Islet precursor cell (in vitro differentiated cells): Measurements from ENCODE around the gene G6PD.
"Not testable (repeated sequence)": the region's sequence is repeated elsewhere in the genome, so short reads cannot be mapped to it uniquely, and the experiment has no call there.

Source experiments
- DNase-seq: peaks from one replicate; pipeline ENCODE4 v3.0.0-alpha.2; 2018

The G6PD gene

GRCh38 chrX:154546354-154547244 is at the start of gene G6PD:
Gene G6PD (minus strand): TSS chrX:154546846. CDS start chrX:154546155, 691 bp downstream.
- DNase-seq: no peak

DNA sequence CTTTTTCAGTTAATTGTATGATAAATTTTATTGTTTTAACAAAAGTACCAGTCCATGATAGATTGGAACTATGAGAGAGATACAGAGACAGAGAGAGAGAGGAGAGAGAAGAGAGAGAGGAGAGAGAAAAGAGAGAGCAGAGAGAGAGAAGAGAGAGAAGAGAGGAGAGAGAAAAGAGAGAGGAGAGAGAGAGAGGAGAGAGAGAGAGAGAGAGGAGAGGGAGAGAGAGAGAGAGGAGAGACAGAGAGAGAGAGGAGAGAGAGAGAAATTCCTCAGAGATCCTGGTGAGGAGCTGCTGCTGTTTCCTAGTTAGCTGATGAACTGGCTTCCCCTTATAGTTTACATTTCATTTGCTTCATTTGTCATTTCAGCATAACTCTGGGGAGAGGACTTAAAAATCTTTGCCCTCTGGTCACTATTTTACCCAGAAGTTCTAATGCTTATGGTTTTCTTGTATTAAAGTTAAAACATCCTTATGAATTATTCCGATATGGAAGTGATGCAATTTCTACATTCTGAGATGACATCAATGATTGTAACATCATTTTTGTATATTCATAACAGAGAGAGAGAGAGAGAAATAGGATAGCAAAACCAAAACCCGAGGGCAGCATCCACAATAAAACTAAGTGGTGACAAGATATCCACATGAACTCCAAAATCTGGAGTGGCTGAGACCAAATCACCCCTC is 49.1 kb upstream of the G6PD start:
- no peak for DNase-seq

- no peak for DNase-seq
Observed at GRCh38 chrX:154594491-154594890, 47.8 kb upstream of the G6PD start.

DNA sequence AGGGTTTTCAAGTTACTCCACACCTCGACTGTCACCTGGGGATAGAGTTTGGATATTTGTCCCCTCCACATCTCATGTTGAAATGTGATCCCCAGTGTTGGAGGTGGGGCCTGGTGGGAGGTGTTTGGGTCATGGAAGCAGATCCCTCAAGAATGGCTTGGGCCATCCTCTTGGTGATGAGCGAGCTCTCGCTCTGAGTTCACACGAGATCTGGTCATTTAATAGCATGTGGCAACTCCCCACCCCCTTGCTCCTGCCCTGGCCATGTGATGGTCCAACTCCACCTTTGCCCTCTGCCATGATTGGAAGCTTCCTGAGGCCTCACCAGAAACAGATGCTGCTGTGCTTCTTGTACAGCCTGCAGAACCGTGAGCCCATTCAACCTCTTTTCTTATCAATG is 46.6 kb upstream of the G6PD start:
- no peak for DNase-seq

DNA sequence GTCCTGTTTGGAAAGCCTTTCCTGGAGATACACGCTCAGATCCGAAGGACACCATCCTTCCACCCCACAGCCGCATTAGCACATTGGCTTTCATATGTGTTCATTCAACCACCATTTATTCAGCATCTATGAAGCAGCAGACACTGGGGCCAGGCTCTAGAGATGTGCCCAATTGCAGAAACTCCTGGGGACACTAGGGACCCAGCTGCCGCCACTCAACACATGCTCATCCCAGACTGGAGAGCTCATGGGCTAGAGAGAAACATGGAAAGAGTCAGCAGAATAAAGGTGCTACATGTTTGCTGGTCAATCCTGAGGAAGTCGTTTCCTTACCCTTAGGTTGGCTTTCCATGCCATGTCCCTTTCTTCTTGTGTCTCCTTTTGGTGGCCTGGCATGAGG is 45.9 kb upstream of the G6PD start:
- DNase-seq: no peak

DNA sequence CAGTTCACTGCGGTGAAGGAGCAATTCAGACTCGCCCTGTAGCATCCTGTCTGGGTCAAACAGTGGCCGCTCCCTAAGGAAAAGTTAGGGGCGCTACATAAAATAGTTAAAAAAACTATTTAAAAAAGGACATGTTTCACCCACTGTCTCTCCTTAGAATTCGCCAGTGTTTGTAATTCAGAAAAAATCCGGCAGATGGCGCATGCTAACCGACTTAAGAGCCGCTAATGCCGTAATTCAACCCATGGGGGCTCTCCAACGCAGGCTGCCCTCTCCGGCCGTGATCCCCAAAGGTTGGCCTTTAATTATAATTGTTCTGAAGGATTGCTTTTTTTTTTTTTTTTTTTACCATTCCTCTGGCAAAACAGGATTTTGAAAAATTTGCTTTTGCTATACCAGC is 43.8 kb upstream of the G6PD start:
- DNase-seq: not testable (repeated sequence)

DNA sequence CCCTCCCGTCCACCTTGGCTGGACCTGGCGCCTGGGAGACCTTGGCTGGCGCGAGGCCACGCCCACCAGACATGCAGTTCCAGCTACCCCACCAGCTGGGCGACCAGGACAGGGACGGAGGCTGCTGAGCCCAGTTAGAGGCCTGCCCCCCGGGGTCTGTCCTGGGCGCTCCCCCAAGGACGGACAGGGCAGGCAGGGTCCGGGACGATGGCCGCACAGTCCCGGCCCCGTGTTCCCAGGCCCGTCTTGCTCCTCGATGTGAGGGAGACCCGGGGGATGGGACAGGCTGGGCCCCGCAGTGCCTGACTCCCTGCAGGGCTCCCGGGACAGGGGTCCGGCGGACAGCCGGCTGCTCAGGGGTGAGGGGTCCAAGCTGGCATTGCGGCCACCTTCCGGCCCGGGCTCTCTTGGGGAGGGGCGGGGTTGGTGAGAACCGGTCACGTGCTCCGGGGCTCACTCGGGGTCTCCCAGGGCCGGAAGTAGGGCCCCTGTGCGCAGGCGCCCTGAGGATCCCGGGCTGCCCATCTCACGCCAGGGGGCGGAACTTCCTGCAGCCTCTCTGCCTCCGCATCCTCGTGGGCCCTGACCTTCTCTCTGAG is 38.0 kb upstream of the G6PD start, which contains the start of gene CTAG1A:
TSS of gene CTAG1A (plus strand) at position 549 of the 599 bp plus-strand sequence. CDS start 74 bp downstream, outside the sequence.
- DNase-seq: not testable (repeated sequence)

GRCh38 chrX:154582994-154583393 is 36.3 kb upstream of the G6PD start:
- not testable (repeated sequence) for DNase-seq

- not testable (repeated sequence) for DNase-seq
Observed at GRCh38 chrX:154575076-154575475, 28.4 kb upstream of the G6PD start.

DNA sequence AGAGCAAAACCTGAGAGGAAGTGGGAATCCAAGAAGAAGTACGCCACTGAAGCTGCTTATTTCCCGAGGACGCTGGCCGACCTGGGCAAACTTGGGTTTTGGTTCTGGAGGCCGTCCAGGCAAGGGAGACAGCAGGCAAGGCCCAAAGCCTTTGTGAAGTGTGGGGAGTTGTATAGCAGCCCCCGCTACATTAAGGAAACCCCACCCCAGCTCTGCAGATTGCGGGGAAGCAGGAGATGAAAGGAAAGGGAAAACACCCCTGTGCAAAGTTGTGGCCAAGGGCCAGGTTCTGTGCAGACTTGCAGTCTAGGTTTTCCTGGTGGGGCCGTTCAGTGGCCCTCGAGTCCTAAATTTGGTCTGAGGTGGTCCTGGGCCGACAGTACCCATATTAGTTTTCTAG is 26.4 kb upstream of the G6PD start:
- not testable (repeated sequence) for DNase-seq

GRCh38 chrX:154570361-154570760 is 23.7 kb upstream of the G6PD start:
- not testable (repeated sequence) for DNase-seq

GRCh38 chrX:154562295-154562694 is 15.6 kb upstream of the G6PD start:
- not testable (repeated sequence) for DNase-seq

GRCh38 chrX:154560326-154560725 is 13.7 kb upstream of the G6PD start:
- not testable (repeated sequence) for DNase-seq

GRCh38 chrX:154558896-154559295 is 12.2 kb upstream of the G6PD start:
- DNase-seq: not testable (repeated sequence)

DNA sequence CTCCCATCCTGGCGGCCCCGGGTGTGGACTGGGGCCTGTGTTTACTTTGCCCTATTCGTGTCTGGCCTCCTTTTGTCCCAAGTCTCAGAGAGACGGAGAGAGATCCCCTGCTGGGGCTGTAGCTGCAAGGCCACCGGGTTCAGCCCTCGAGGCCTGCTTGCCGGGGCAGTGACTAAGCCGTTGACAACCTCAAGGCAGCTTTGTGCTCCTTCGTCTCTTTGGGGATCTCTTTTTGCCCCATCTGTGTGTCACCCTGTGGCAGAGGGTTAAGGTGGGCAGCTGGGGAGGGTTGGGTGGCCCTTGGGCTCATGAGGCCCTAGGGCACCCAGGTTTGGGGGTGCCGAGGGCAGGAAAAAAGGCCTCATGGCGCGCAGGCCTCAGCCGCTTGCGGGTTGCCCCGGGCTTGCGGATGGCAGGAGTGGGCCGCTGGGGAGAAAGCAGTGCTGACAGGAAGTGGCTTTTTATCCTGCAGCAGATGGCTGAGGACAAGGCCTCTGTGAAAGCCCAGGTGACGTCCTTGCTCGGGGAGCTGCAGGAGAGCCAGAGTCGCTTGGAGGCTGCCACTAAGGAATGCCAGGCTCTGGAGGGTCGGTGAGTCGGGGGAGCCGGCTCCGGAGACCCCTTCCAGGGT is 11.5 kb upstream of the G6PD start:
- DNase-seq: not testable (repeated sequence)

DNA sequence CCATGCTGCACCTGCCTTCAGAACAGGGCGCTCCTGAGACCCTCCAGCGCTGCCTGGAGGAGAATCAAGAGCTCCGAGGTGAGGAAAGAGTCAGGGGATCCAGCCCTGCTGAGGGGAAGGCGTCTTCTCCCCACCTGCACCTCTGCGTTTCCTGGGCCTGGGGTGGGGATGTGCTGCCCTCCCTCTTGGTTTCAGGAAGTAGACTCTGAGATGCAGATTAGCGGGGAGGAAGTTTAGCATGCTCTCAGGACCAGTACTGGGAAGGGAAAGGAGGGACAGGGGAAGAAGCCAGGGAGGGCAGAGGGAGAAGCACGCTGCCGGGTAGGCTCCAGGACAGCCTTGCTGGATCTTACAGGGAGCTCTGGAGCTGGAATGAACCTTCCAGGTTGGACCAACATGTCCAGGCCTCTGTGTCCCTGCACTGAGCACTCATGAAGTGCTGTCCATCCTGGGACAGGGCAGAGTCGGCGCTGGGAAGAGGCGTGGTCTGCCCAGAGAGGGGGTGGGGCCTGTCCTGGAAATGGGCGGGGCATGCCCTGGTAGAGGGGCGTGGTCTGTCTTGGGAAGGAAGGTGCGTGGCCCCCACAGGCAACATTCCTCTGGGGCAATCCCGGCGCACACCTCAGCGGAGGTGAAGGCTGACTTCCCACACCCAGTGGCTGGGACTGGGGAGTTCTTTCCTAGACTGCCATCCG is 5.6 kb upstream of the G6PD start:
- not testable (repeated sequence) for DNase-seq

GRCh38 chrX:154549766-154550165 is 3.1 kb upstream of the G6PD start:
- DNase-seq: no peak

GRCh38 chrX:154548028-154548316 is 1.3 kb upstream of the G6PD start:
- no peak for DNase-seq

DNA sequence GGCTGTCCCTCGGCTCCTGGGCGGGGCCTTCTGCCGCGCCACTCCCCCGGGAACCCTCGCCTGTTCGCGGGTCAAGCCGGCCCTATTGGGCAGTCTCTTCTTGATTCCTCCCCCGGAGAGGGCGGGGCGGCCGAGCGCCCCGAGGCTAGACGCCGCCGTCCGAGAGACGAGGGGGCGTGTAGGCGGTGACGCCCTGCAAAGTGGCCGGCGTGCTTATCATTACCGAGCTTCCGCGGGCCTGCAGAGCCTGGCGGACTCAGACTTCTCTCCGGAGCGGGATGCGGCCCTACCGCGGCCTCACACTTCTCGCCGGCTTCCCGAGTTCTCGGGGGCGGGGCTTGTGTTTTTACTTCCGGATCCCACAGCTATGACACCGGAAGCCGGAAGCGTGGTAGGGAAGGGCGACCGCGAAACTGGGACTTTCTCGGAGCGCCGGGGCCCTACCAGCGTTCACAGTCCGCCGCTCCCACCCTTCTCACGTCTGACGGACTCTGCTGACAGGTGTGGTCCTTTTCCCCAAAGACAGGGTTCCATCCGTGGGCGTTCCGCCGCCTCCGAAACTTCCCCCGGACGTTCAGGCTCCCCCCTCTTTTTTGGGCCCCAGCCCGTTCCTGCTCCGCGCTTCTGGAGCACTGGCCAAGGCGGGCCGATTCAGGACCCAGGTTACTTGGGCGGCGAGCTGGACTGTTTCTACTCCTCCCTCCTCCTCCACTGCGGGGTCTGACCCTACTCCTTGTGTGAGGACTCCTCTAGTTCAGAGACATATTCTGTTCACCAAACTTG is 790 bp upstream of the G6PD start, which contains the start of gene IKBKG:
TSS of gene IKBKG (plus strand) at position 376 of the 783 bp plus-strand sequence. CDS start 4,383 bp downstream, outside the sequence.
- DNase-seq: peak; percentile 94

GRCh38 chrX:154545673-154546274 is 872 bp downstream of the G6PD start:
- no peak for DNase-seq
